ENCODE data around the gene CCSAP.

- TF ChIP-seq, protein P1, sequence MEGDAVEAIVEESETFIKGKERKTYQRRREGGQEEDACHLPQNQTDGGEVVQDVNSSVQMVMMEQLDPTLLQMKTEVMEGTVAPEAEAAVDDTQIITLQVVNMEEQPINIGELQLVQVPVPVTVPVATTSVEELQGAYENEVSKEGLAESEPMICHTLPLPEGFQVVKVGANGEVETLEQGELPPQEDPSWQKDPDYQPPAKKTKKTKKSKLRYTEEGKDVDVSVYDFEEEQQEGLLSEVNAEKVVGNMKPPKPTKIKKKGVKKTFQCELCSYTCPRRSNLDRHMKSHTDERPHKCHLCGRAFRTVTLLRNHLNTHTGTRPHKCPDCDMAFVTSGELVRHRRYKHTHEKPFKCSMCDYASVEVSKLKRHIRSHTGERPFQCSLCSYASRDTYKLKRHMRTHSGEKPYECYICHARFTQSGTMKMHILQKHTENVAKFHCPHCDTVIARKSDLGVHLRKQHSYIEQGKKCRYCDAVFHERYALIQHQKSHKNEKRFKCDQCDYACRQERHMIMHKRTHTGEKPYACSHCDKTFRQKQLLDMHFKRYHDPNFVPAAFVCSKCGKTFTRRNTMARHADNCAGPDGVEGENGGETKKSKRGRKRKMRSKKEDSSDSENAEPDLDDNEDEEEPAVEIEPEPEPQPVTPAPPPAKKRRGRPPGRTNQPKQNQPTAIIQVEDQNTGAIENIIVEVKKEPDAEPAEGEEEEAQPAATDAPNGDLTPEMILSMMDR (IDR thresholded peaks at IDR 0.05) = no peak
- no peak for TF ChIP-seq HMGXB4 (CRISPR knock-in tag; IDR thresholded peaks at IDR 0.05)
- TF ChIP-seq JUN (CRISPR knock-in tag; IDR thresholded peaks at IDR 0.05) = no peak
- TF ChIP-seq GTF2I (CRISPR knock-in tag; conservative IDR thresholded peaks at IDR 0.05) = no peak
- TF ChIP-seq E2F5 (CRISPR knock-in tag; IDR thresholded peaks at IDR 0.05) = no peak
- no peak for TF ChIP-seq RELA (CRISPR knock-in tag; IDR thresholded peaks at IDR 0.05; ENCODE audit: borderline replicate concordance)
- no peak for TF ChIP-seq NFYB (CRISPR knock-in tag; conservative IDR thresholded peaks at IDR 0.05; ENCODE audit: low read depth)
- no peak for TF ChIP-seq GRHL2 (CRISPR knock-in tag; IDR thresholded peaks at IDR 0.05; ENCODE audit: insufficient replicate concordance, severe bottlenecking)
- no peak for TF ChIP-seq CBFB (CRISPR knock-in tag; IDR thresholded peaks at IDR 0.05; ENCODE audit: low read depth)
- no peak for TF ChIP-seq NR2C2 (CRISPR knock-in tag; IDR thresholded peaks at IDR 0.05)
- no peak for TF ChIP-seq ZNF232 (CRISPR knock-in tag; IDR thresholded peaks at IDR 0.05)
- TF ChIP-seq, protein P2, sequence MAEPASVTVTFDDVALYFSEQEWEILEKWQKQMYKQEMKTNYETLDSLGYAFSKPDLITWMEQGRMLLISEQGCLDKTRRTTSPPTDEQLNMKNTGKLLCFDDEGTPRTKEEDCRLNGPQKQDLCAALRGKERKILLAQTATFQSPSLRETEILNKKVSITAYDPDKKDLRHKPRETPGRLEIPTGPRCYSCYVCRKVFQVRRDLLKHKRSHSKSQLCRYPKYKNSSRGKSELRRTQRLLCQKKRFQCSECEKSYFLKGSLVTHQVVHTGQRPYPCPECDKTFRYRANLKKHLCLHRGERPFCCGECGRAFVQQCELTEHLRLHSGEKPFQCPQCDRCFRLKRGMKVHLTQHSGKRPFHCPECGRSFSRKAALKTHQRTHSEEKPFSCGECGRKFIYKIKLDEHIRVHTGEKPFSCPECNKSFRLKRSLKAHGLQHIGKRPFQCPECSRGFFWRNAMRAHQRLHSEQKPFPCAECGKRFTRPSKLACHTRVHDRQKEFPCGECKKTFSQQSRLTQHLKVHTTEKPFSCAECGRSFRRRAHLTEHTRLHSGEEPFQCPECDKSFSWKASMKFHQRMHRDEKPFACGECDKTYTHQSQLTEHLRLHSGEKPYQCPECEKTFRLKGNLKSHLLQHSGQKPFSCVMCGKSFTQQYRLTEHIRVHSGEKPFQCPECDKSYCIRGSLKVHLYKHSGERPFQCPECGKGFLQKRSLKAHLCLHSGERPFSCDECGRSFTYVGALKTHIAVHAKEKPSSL (CRISPR knock-in tag; conservative IDR thresholded peaks at IDR 0.05) = no peak
- no peak for TF ChIP-seq SMAD4 (CRISPR knock-in tag; IDR thresholded peaks at IDR 0.05)
- TF ChIP-seq, protein P3, sequence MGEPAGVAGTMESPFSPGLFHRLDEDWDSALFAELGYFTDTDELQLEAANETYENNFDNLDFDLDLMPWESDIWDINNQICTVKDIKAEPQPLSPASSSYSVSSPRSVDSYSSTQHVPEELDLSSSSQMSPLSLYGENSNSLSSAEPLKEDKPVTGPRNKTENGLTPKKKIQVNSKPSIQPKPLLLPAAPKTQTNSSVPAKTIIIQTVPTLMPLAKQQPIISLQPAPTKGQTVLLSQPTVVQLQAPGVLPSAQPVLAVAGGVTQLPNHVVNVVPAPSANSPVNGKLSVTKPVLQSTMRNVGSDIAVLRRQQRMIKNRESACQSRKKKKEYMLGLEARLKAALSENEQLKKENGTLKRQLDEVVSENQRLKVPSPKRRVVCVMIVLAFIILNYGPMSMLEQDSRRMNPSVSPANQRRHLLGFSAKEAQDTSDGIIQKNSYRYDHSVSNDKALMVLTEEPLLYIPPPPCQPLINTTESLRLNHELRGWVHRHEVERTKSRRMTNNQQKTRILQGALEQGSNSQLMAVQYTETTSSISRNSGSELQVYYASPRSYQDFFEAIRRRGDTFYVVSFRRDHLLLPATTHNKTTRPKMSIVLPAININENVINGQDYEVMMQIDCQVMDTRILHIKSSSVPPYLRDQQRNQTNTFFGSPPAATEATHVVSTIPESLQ (CRISPR knock-in tag; IDR thresholded peaks at IDR 0.05) = no peak
Observed at GRCh38 chr1:229347528-229347927, 4.7 kb upstream of the CCSAP start.
